HG02885 (cell line): ENCODE measurements around the gene DAAM2.

Source experiments
- ATAC-seq: cut with Tn5 transposase; IDR thresholded peaks from one replicate; pipeline ENCODE4 v1.9.1; 2021; ENCODE audit warnings: mild to moderate bottlenecking; ENCODE audit not compliant: unreplicated experiment, poor library complexity

Gene DAAM2

GRCh38 chr6:39841923-39842322 is 49.7 kb downstream of the DAAM2 start:
- ATAC-seq: no peak

- no peak for ATAC-seq
Observed at GRCh38 chr6:39843305-39844020, 51.3 kb downstream of the DAAM2 start.

GRCh38 chr6:39844866-39845265 is 52.7 kb downstream of the DAAM2 start:
- no peak for ATAC-seq

GRCh38 chr6:39847221-39847620 is 55.0 kb downstream of the DAAM2 start:
- no peak for ATAC-seq

- no peak for ATAC-seq
Observed at GRCh38 chr6:39848171-39848570, 56.0 kb downstream of the DAAM2 start.

GRCh38 chr6:39849228-39849627 is 57.1 kb downstream of the DAAM2 start:
- no peak for ATAC-seq

GRCh38 chr6:39849764-39850163 is 57.6 kb downstream of the DAAM2 start:
- ATAC-seq: no peak

GRCh38 chr6:39850736-39851297 is 58.6 kb downstream of the DAAM2 start:
- no peak for ATAC-seq

- no peak for ATAC-seq
Observed at GRCh38 chr6:39851331-39851730, 59.2 kb downstream of the DAAM2 start.

GRCh38 chr6:39852324-39852723 is 60.1 kb downstream of the DAAM2 start:
- ATAC-seq: no peak

- ATAC-seq: no peak
Observed at GRCh38 chr6:39853604-39854003, 61.4 kb downstream of the DAAM2 start.

- ATAC-seq: no peak
Observed at GRCh38 chr6:39855356-39855995, 63.3 kb downstream of the DAAM2 start.

GRCh38 chr6:39859025-39859424 is 66.8 kb downstream of the DAAM2 start:
- ATAC-seq: no peak

GRCh38 chr6:39861663-39862062 is 69.5 kb downstream of the DAAM2 start:
- no peak for ATAC-seq

GRCh38 chr6:39865011-39865888 is 73.1 kb downstream of the DAAM2 start:
- no peak for ATAC-seq

GRCh38 chr6:39867592-39867991 is 75.4 kb downstream of the DAAM2 start:
- ATAC-seq: no peak

GRCh38 chr6:39870950-39871349 is 78.8 kb downstream of the DAAM2 start:
- no peak for ATAC-seq

GRCh38 chr6:39873439-39873838 is 81.3 kb downstream of the DAAM2 start:
- no peak for ATAC-seq

- no peak for ATAC-seq
Observed at GRCh38 chr6:39876111-39876510, 83.9 kb downstream of the DAAM2 start.

- no peak for ATAC-seq
Observed at GRCh38 chr6:39876826-39877225, 84.7 kb downstream of the DAAM2 start.

- no peak for ATAC-seq
Observed at GRCh38 chr6:39879535-39879934, 87.4 kb downstream of the DAAM2 start.
